Measurements from ENCODE around the gene MDP1. TPM values are rescaled to one million over a fixed set of nuclear protein-coding genes. Genes with fewer than 3 reads are reported as not detected.

MDP1 gene
- 20.3 TPM for total RNA-seq

GRCh38 chr14:24215495-24216344, at the start of gene MDP1:
Gene MDP1 (minus strand): TSS chr14:24216066. CDS start chr14:24215955, 111 bp downstream.
- peak; percentile 87 for DNase-seq (ENCODE audit: low spot score)

GRCh38 chr14:24264298-24264697, 48.4 kb upstream of the MDP1 start:
- DNase-seq (ENCODE audit: low spot score), result no peak

- DNase-seq (ENCODE audit: low spot score), result no peak
These were observed 48.0 kb upstream of the MDP1 start for GRCh38 chr14:24263848-24264247.

- no peak for DNase-seq (ENCODE audit: low spot score)
These were observed 47.2 kb upstream of the MDP1 start, which contains the start of gene TGM1 for GRCh38 chr14:24262821-24263733. Gene TGM1 (minus strand): TSS chr14:24263177. CDS start chr14:24262352, 825 bp downstream.

GRCh38 chr14:24261969-24262327, 46.1 kb upstream of the MDP1 start:
- no peak for DNase-seq (ENCODE audit: low spot score)

GRCh38 chr14:24261256-24261968, 45.5 kb upstream of the MDP1 start:
- DNase-seq (ENCODE audit: low spot score), result no peak

- DNase-seq (ENCODE audit: low spot score), result no peak
These were observed 44.9 kb upstream of the MDP1 start for GRCh38 chr14:24260780-24261157.

- no peak for DNase-seq (ENCODE audit: low spot score)
These were observed 44.3 kb upstream of the MDP1 start for GRCh38 chr14:24260026-24260779.

- DNase-seq (ENCODE audit: low spot score), result no peak
These were observed 43.6 kb upstream of the MDP1 start for GRCh38 chr14:24259282-24260025.

GRCh38 chr14:24258548-24259265, 42.8 kb upstream of the MDP1 start:
- DNase-seq (ENCODE audit: low spot score), result no peak

GRCh38 chr14:24258119-24258518, 42.3 kb upstream of the MDP1 start:
- no peak for DNase-seq (ENCODE audit: low spot score)

GRCh38 chr14:24256960-24257359, 41.1 kb upstream of the MDP1 start:
- DNase-seq (ENCODE audit: low spot score), result no peak

- DNase-seq (ENCODE audit: low spot score), result no peak
These were observed 40.3 kb upstream of the MDP1 start for GRCh38 chr14:24255931-24256711.

- DNase-seq (ENCODE audit: low spot score), result no peak
These were observed 39.6 kb upstream of the MDP1 start for GRCh38 chr14:24255438-24255837.

GRCh38 chr14:24254630-24255392, 38.9 kb upstream of the MDP1 start:
- no peak for DNase-seq (ENCODE audit: low spot score)

GRCh38 chr14:24253936-24254335, 38.1 kb upstream of the MDP1 start:
- DNase-seq (ENCODE audit: low spot score), result no peak

- no peak for DNase-seq (ENCODE audit: low spot score)
These were observed 36.6 kb upstream of the MDP1 start for GRCh38 chr14:24252289-24253124.
